Esophagus muscularis mucosa (tissue), 4 donors: ENCODE data around the gene RPS6KA2.

Experiments
- EP300 ChIP-seq: sonication (generic); formaldehyde crosslinking; IDR thresholded peaks from one replicate; pipeline ENCODE4 v1.6.1; 2017; ENCODE audit warnings: antibody characterized with exemption
- POLR2A ChIP-seq: fragments of 450-650 bp; IDR thresholded peaks from one replicate; pipeline ENCODE4 v1.6.1; 2017; ENCODE audit warnings: antibody characterized with exemption, moderate library complexity, mild to moderate bottlenecking, low read depth
- POLR2AphosphoS5 ChIP-seq, 2 donors: sonication (generic); formaldehyde crosslinking; IDR thresholded peaks; one replicate each; pipeline ENCODE4 v1.6.1; 2017; ENCODE audit warnings: antibody characterized with exemption in 2 of 2
- TF ChIP-seq, protein P1 (sequence below), 3 experiments: fragments of 200-600 bp in 2 of 3; fragments of 450-650 bp in 1 of 3; sonication (generic) in 2 of 3; IDR thresholded peaks; one replicate each; pipeline ENCODE4 v1.5.1; 2017 to 2019; ENCODE audit warnings: antibody characterized with exemption in 3 of 3, mild to moderate bottlenecking in 2 of 3, moderate library complexity in 1 of 3

DNA sequence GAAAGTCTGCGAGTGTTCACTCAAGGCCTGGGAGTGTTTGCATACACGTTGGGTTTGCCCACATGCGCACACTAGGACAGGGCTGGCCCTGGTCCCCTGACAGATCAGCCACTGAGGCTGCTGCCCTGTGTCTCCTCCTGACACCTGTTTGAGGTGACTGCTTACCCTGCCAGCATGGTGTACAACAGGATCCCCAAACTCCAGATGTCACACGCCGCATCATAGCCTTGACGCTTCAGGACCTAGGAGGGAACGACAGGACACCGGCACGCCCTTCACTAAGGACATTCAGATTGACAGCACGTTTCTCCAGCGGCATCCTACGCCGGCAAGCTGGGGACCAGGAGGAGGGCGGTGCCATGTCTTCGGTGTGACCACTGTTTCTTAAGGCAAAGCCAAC lies 207.3 kb downstream of the RPS6KA2 start:
- TF ChIP-seq, protein P1, sequence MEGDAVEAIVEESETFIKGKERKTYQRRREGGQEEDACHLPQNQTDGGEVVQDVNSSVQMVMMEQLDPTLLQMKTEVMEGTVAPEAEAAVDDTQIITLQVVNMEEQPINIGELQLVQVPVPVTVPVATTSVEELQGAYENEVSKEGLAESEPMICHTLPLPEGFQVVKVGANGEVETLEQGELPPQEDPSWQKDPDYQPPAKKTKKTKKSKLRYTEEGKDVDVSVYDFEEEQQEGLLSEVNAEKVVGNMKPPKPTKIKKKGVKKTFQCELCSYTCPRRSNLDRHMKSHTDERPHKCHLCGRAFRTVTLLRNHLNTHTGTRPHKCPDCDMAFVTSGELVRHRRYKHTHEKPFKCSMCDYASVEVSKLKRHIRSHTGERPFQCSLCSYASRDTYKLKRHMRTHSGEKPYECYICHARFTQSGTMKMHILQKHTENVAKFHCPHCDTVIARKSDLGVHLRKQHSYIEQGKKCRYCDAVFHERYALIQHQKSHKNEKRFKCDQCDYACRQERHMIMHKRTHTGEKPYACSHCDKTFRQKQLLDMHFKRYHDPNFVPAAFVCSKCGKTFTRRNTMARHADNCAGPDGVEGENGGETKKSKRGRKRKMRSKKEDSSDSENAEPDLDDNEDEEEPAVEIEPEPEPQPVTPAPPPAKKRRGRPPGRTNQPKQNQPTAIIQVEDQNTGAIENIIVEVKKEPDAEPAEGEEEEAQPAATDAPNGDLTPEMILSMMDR (IDR thresholded peaks at IDR 0.05), result no peak
- no peak for TF ChIP-seq POLR2A
- no peak for TF ChIP-seq POLR2AphosphoS5 (IDR thresholded peaks at IDR 0.05)
- TF ChIP-seq EP300, result no peak
